ENCODE data around the gene SLC12A8.

- TF ChIP-seq CTCF (conservative IDR thresholded peaks at IDR 0.05; ENCODE audit: low read length) (no peak), EZH2phosphoT487 (IDR thresholded peaks at IDR 0.05; ENCODE audit: borderline replicate concordance) (no peak)
Measured at GRCh38 chr3:125048282-125048681, 164.3 kb downstream of the SLC12A8 start.

Measured in Loucy (cell line).